ENCODE data around the gene SMOC1. TPM values are rescaled to one million over a fixed set of nuclear protein-coding genes. Genes with fewer than 3 reads are reported as not detected.

SMOC1 gene
- total RNA-seq, 1 experiment from 2014 or later, result 0.68 TPM

DNA sequence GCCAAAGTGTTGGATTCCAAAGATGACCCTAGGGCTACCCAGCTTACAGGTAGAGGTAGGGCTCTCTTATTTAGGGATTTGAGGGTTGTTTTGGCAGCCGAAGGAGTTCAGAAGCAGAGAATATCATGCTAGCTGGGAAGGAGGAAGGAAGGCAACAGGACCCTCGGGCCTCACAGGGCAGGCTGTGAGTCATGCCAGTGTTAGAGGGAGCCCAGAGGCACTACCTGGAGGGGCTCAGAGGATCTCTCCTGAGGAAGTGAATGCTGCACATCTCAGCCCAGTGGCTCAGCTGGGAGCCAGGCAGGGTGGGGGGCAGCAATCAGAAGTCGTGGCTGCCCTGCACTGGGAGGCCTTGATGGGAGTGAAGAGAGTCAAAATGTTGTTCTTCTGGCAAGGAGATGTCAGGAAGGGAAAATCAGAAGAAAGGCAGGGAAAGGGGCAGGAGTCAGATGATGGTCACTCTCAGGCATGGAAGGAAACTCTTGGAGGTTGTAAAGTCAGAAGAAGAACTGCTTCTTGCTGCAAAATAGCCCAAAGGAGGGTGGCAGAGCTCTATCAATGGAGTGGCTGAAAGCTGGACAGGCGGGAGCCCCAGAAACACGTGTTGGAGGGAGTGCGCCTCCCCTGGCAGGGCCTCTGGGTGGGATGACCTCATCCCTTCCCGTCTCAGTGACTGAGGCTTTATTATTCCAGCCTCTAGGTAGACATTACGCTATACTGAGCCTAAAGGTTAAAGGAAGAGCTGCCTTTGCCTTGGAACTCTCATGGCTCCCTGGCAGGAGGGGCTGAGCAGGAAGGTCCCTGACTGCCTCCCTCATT lies 141.3 kb downstream of the SMOC1 start:
- Histone ChIP-seq H3K23ac (ENCODE audit: insufficient read length, low read depth, low read length) (no peak overlapping the region), H3K9ac (ENCODE audit: extremely low read depth, insufficient read length, low read length) (no peak overlapping the region), H2BK15ac (ENCODE audit: low read depth, low read length) (no peak overlapping the region), H4K20me1 (ENCODE audit: control insufficient read depth, insufficient read depth, insufficient read length) (no peaks in the 10 kb centered on the region), H4K91ac (ENCODE audit: insufficient read length, low read depth, low read length) (no peak overlapping the region), H2AK5ac (ENCODE audit: insufficient read length, low read length) (no peak overlapping the region), H3T11ph (ENCODE audit: low read length) (no peak overlapping the region), H3K14ac (ENCODE audit: insufficient read depth, low read length) (no peak overlapping the region; the same call in 1 of the 2 replicates), H2BK20ac (ENCODE audit: low read depth, low read length, poor library complexity, severe bottlenecking) (no peak overlapping the region), H4K8ac (replicated peaks; ENCODE audit: insufficient read length, low read depth, low read length) (no peak overlapping the region), H3K18ac (ENCODE audit: insufficient read length, low read depth, low read length) (no peak overlapping the region), H2BK120ac (ENCODE audit: low read depth, low read length, poor library complexity, severe bottlenecking) (no peak overlapping the region), H3K23me2 (ENCODE audit: insufficient read length, low read depth, low read length, poor library complexity, severe bottlenecking) (no peaks in the 10 kb centered on the region), H3K4me1 (ENCODE audit: insufficient read depth, low read length) (no peaks in the 10 kb centered on the region), H4K5ac (ENCODE audit: insufficient read length, low read depth, low read length) (no peak overlapping the region), H3K4ac (ENCODE audit: low read depth, low read length) (no peak overlapping the region), H2BK5ac (ENCODE audit: insufficient read length, low read length) (no peak overlapping the region), H3K27me3 (ENCODE audit: insufficient read depth, low read length) (no peaks in the 10 kb centered on the region), H3K79me1 (ENCODE audit: insufficient read depth, low read depth, low read length, poor library complexity, severe bottlenecking) (no peaks in the 10 kb centered on the region), H3K79me2 (ENCODE audit: insufficient read depth, low read length) (no peaks in the 10 kb centered on the region), H3K56ac (ENCODE audit: insufficient read length, low read depth, low read length) (no peak overlapping the region), H3K4me2 (ENCODE audit: insufficient read depth, insufficient read length, low read length) (no peak overlapping the region), H2AFZ (ENCODE audit: low read length) (no peak overlapping the region), H3K9me3 (ENCODE audit: control insufficient read depth, low read depth, low read length) (no peaks in the 10 kb centered on the region), H3K27ac (ENCODE audit: insufficient read length, low read depth, low read length) (no peak overlapping the region), H2BK12ac (ENCODE audit: insufficient read length, low read depth, low read length) (no peak overlapping the region)
- Mint-ChIP-seq H3K27ac (peak overlapping the region in 1 of 3 experiments; percentile 72; a peak in 1 of 7 replicates), H3K36me3 (ENCODE audit: insufficient read depth in 1 of 3, low read depth in 3 of 3) (no peaks in the 10 kb centered on the region), H3K9me3 (no peaks in the 10 kb centered on the region), H3K4me1 (peaks cover 4 to 6% of the 10 kb centered on the region in 2 experiments; a peak in 3 of 4 replicates), H3K4me3 (no peak overlapping the region), H3K27me3 (ENCODE audit: low read depth) (no peaks in the 10 kb centered on the region; the same call in none of the 2 replicates)
- no CpG with 5 or more reads among the region's 8 CpGs for WGBS (ENCODE audit: extremely low coverage, insufficient read length, low lambda C conversion rate)
- DNase-seq, result no peak
- TF ChIP-seq, protein P1, sequence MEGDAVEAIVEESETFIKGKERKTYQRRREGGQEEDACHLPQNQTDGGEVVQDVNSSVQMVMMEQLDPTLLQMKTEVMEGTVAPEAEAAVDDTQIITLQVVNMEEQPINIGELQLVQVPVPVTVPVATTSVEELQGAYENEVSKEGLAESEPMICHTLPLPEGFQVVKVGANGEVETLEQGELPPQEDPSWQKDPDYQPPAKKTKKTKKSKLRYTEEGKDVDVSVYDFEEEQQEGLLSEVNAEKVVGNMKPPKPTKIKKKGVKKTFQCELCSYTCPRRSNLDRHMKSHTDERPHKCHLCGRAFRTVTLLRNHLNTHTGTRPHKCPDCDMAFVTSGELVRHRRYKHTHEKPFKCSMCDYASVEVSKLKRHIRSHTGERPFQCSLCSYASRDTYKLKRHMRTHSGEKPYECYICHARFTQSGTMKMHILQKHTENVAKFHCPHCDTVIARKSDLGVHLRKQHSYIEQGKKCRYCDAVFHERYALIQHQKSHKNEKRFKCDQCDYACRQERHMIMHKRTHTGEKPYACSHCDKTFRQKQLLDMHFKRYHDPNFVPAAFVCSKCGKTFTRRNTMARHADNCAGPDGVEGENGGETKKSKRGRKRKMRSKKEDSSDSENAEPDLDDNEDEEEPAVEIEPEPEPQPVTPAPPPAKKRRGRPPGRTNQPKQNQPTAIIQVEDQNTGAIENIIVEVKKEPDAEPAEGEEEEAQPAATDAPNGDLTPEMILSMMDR (conservative IDR thresholded peaks at IDR 0.05), result no peak

Data from H9 (cell line).